Sigmoid colon (tissue), 7 donors: Measurements from ENCODE around the gene NHLH1. TPM values are rescaled to one million over a fixed set of nuclear protein-coding genes. Genes with fewer than 3 reads are reported as not detected.

Experiments
- DNase-seq: peaks from one replicate; pipeline ENCODE4 v3.0.0-alpha.2; 2019
- H3K27ac ChIP-seq, 4 donors: fragments of 200-600 bp; sonication (generic); one replicate each; pipeline ENCODE4 v1.5.1; 2016 to 2019; ENCODE audit warnings: mild to moderate bottlenecking in 1 of 4
- H3K27me3 ChIP-seq, 3 donors: fragments of 200-600 bp; sonication (generic); one replicate each; pipeline ENCODE4 v1.5.1; 2019; ENCODE audit warnings: mild to moderate bottlenecking in 1 of 3
- H3K36me3 ChIP-seq, 4 donors: fragments of 200-600 bp; sonication (generic); one replicate each; pipeline ENCODE4 v1.5.1; 2016 to 2019
- H3K4me1 ChIP-seq, 4 donors: fragments of 200-600 bp; sonication (generic); one replicate each; pipeline ENCODE4 v1.5.1; 2017 to 2019
- H3K4me3 ChIP-seq, 4 donors: fragments of 200-600 bp; sonication (generic); one replicate each; pipeline ENCODE4 v1.5.1; 2017 to 2019; ENCODE audit warnings: mild to moderate bottlenecking in 2 of 4, moderate library complexity in 1 of 4
- H3K9me3 ChIP-seq, 4 donors: fragments of 200-600 bp in 3 of 4; sonication (generic) in 3 of 4; one replicate each; pipeline versions ENCODE4 v1.5.1 to v1.6.1; 2013 to 2019
- EP300 ChIP-seq, 4 donors: sonication (generic); formaldehyde crosslinking; IDR thresholded peaks; one replicate each; pipeline ENCODE4 v1.6.1; 2017; ENCODE audit warnings: antibody characterized with exemption in 4 of 4
- POLR2A ChIP-seq, 2 donors: fragments of 450-650 bp; IDR thresholded peaks; one replicate each; pipeline ENCODE4 v1.6.1; 2016; ENCODE audit warnings: antibody characterized with exemption in 2 of 2, mild to moderate bottlenecking in 2 of 2, moderate library complexity in 2 of 2
- POLR2AphosphoS5 ChIP-seq, 4 donors: sonication (generic); formaldehyde crosslinking; IDR thresholded peaks; one replicate each; pipeline ENCODE4 v1.6.1; 2017; ENCODE audit warnings: antibody characterized with exemption in 4 of 4
- WGBS, 2 donors: extraction: QIAGEN DNeasy Blood & Tissue Kit; methylation state at CpG; one replicate each; pipeline ENCODE4 v1.1.7; 2013; 5-methylcytosine and 5-hydroxymethylcytosine counted together
- intact Hi-C: fragments of 100-400 bp; cut with DNase I; formaldehyde crosslinking; loops from one replicate; pipeline ENCODE4 v1.15.1; 2023
- polyA plus RNA-seq, 3 donors: library from polyadenylated mRNA; stranded (reverse); fragments of 200-250 nt; gene quantifications; one replicate each; pipeline ENCODE4 v1.2.3, GENCODE V29; 2013
- small RNA-seq, 3 donors: library from RNA; depleted of rRNA; stranded (forward); fragments of <200 nt; gene quantifications; one replicate each; pipeline ENCODE3, GENCODE V24; 2016
- total RNA-seq, 4 donors: library from RNA; depleted of rRNA; stranded (reverse); fragments of >200 nt; gene quantifications; one replicate each; pipeline ENCODE4 v1.1.0, GENCODE V29; 2016
- TF ChIP-seq, protein P1 (sequence below), 4 experiments: fragments of 450-650 bp in 3 of 4; fragments of 200-600 bp in 1 of 4; IDR thresholded peaks; one replicate each; pipeline ENCODE4 v1.5.1; 2016 to 2019; ENCODE audit warnings: antibody characterized with exemption in 4 of 4, mild to moderate bottlenecking in 3 of 4, moderate library complexity in 2 of 4
- donor health status: healthy with polysubstance abuse.
- donor health status: Bipolar disorder and iron deficiency.
- donor health status: healthy.

The NHLH1 gene
- total and polyA plus RNA-seq, 7 donors, result under 0.01 to 0.60 (median 0.12) TPM; not detected in 4

DNA sequence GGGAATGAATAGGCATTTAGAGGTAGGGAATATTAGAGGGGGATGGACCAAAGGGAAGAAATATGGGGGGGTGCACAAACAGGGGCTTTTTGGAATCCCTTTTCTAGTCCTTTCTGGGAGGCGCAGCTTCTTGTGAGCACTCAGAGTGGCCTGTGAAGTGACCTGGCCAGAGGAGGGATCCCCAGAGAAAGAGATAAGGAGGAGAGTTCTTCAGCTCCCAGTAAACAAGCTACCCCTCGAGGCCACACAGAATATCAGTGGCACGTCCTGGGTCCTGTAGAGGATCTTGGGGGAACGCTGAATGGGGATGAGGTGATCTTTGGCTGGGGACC lies 52.9 kb downstream of the NHLH1 start:
- TF ChIP-seq, protein P1, sequence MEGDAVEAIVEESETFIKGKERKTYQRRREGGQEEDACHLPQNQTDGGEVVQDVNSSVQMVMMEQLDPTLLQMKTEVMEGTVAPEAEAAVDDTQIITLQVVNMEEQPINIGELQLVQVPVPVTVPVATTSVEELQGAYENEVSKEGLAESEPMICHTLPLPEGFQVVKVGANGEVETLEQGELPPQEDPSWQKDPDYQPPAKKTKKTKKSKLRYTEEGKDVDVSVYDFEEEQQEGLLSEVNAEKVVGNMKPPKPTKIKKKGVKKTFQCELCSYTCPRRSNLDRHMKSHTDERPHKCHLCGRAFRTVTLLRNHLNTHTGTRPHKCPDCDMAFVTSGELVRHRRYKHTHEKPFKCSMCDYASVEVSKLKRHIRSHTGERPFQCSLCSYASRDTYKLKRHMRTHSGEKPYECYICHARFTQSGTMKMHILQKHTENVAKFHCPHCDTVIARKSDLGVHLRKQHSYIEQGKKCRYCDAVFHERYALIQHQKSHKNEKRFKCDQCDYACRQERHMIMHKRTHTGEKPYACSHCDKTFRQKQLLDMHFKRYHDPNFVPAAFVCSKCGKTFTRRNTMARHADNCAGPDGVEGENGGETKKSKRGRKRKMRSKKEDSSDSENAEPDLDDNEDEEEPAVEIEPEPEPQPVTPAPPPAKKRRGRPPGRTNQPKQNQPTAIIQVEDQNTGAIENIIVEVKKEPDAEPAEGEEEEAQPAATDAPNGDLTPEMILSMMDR (IDR thresholded peaks at IDR 0.05), result no peak
- TF ChIP-seq EP300 (IDR thresholded peaks at IDR 0.05) (no peak), POLR2A (IDR thresholded peaks at IDR 0.05) (no peak), POLR2AphosphoS5 (IDR thresholded peaks at IDR 0.05) (no peak)
- Histone ChIP-seq H3K27ac (no peak overlapping the region), H3K9me3 (no peaks in the 10 kb centered on the region), H3K4me3 (no peak overlapping the region), H3K36me3 (peaks cover 0 to 42% (median 6%) of the 10 kb centered on the region in 4 donors), H3K27me3 (no peaks in the 10 kb centered on the region), H3K4me1 (no peaks in the 10 kb centered on the region)
- no peak for DNase-seq
- WGBS, 2 donors, result 97% methylated on average over 4 of the region's 4 CpGs
- intact Hi-C loops, result no loop called here

DNA sequence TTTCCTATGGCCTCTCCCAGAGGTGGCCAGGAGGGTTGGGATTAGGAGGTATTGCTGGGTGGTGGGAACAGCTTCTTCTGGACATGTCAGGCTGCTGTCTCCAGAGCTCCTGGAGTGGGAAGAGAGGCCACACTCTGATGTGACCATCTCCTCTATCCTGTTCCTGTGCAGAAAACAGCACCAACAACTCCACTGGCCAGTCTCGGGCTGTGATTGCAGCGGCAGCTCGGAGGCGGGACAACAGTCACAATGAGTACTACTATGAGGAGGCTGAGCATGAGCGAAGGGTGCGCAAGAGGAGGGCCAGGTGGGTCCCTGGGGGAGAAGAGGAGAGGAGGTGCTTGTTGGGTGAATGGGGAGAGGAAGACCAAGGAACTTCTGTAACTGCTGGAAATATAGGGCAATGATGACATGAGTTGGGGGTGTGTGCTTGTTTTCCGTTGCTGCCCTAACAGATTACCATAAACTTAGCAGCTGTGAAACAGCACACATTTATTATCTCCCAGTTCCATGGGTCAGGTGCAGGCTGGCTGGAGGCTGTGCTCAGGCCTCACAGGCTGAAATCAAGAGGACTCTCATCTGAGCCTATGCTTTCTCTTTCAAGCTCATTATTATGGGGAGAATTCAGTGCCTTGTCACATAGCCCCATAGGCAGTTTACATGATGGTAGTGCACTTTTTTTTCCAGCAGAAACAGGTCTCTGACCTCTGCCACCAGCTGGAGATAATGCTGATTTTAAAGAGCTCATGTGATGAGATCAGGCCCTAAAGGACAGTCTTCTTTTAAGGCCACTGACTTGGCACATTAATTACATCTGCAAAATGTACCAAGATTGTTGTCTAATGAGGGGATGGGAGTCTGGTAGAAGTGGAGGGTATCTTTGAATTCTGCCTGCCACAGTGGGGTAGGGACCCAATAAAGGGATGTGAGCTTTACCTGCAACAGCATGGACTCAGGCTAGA lies 54.3 kb downstream of the NHLH1 start:
- H3K4me3 ChIP-seq, result no peak overlapping the region
- 85 to 88% methylated on average over 7 of the region's 7 CpGs for WGBS, 2 donors
- no peaks in the 10 kb centered on the region for H3K27me3 ChIP-seq
- no peak for DNase-seq
- H3K9me3 ChIP-seq, result no peaks in the 10 kb centered on the region
- H3K4me1 ChIP-seq, result no peaks in the 10 kb centered on the region
- no peak for TF ChIP-seq POLR2A (IDR thresholded peaks at IDR 0.05)
- TF ChIP-seq EP300 (IDR thresholded peaks at IDR 0.05), result no peak
- TF ChIP-seq, protein P1 (IDR thresholded peaks at IDR 0.05), result no peak
- no peak for TF ChIP-seq POLR2AphosphoS5 (IDR thresholded peaks at IDR 0.05)
- peaks cover 0 to 51% (median 7%) of the 10 kb centered on the region in 4 donors for H3K36me3 ChIP-seq
- no peak overlapping the region for H3K27ac ChIP-seq
- intact Hi-C loops, result no loop called here

DNA sequence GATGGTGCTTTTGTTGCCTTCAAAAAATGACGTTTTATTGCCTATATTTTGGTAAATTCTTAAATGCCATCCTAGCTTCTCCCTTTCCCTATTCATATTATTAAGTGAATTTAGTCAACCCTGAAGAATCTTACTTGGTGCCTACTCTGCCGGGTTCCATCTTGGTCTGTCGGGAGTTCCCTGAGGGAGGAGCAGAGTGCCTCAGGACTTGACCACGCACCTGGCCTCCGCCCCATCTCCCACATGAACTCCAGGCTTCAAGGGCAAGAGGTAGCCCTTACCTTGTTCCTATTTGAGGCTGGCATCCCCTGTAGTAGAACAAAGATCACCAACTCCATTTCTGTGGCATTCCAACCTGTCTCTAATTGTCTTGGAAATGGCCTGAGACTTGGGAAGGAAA lies 55.0 kb downstream of the NHLH1 start:
- Histone ChIP-seq H3K36me3 (peaks cover 0 to 54% (median 7%) of the 10 kb centered on the region in 4 donors), H3K4me1 (no peaks in the 10 kb centered on the region), H3K27ac (no peak overlapping the region), H3K4me3 (no peak overlapping the region), H3K9me3 (no peaks in the 10 kb centered on the region), H3K27me3 (no peaks in the 10 kb centered on the region)
- TF ChIP-seq EP300 (IDR thresholded peaks at IDR 0.05), result no peak
- TF ChIP-seq, protein P1 (IDR thresholded peaks at IDR 0.05), result no peak
- TF ChIP-seq POLR2AphosphoS5 (IDR thresholded peaks at IDR 0.05), result no peak
- TF ChIP-seq POLR2A (IDR thresholded peaks at IDR 0.05), result no peak
- DNase-seq, result no peak
- intact Hi-C loops, result no loop called here
- WGBS, 2 donors, result 90 to 93% methylated on average over 5 of the region's 5 CpGs

Small RNA genes lying within 50 kb of the gene (small RNA-seq; reads per million reads assigned to genes)
- gene RF00019 (0 reads per million in 3 donors), gene RNU4-42P (0 to 0.15 (median 0.06) reads per million in 3 donors)

Other genes starting within 250 kb of the NHLH1 start
- 1 to 10 TPM in 1 of 4 donors, under 1 TPM in 1, not detected in 2; 0.27 to 3.0 TPM for gene ATP1A4, start 215.5 kb upstream of the NHLH1 start, total RNA-seq
- gene ATP1A4, start 215.5 kb upstream of the NHLH1 start, polyA plus RNA-seq, result under 1 TPM in 1 of 3 donors, not detected in 2; 0.22 TPM
- gene CASQ1, start 176.5 kb upstream of the NHLH1 start, total RNA-seq, result 1 to 10 TPM in 3 of 4 donors, under 1 TPM in 1; 0.66 to 9.4 (median 2.4) TPM
- under 1 TPM in 2 of 3 donors, not detected in 1; 0.28 to 0.60 TPM for gene CASQ1, start 176.5 kb upstream of the NHLH1 start, polyA plus RNA-seq
- gene PEA15, start 161.7 kb upstream of the NHLH1 start, total RNA-seq, result 100 to 1,000 TPM in 1 of 4 donors, 10 to 100 TPM in 3; 65.7 to 126 (median 88.8) TPM
- gene PEA15, start 161.7 kb upstream of the NHLH1 start, polyA plus RNA-seq, result 100 to 1,000 TPM in 2 of 3 donors, 10 to 100 TPM in 1; 42.5 to 113 (median 109) TPM
- 100 to 1,000 TPM; 138 to 184 (median 147) TPM for gene DCAF8, start 104.5 kb upstream of the NHLH1 start, total RNA-seq
- gene DCAF8, start 104.5 kb upstream of the NHLH1 start, polyA plus RNA-seq, result 10 to 100 TPM; 28.2 to 76.1 (median 44.4) TPM
- gene PEX19, start 81.9 kb upstream of the NHLH1 start, total RNA-seq, result 10 to 100 TPM; 49.0 to 57.4 (median 53.0) TPM
- gene PEX19, start 81.9 kb upstream of the NHLH1 start, polyA plus RNA-seq, result 10 to 100 TPM; 25.6 to 42.0 (median 35.4) TPM
- gene COPA, start 23.8 kb upstream of the NHLH1 start, total RNA-seq, result 100 to 1,000 TPM in 1 of 4 donors, 10 to 100 TPM in 3; 93.8 to 117 (median 96.5) TPM
- gene COPA, start 23.8 kb upstream of the NHLH1 start, polyA plus RNA-seq, result 10 to 100 TPM; 62.5 to 76.0 (median 68.7) TPM
- gene NCSTN, start 23.7 kb upstream of the NHLH1 start, total RNA-seq, result 10 to 100 TPM; 30.3 to 46.7 (median 39.0) TPM
- gene NCSTN, start 23.7 kb upstream of the NHLH1 start, polyA plus RNA-seq, result 10 to 100 TPM; 12.0 to 55.6 (median 19.4) TPM
- gene VANGL2, start 33.5 kb downstream of the NHLH1 start, total RNA-seq, result 1 to 10 TPM; 3.2 to 6.6 (median 3.6) TPM
- gene VANGL2, start 33.5 kb downstream of the NHLH1 start, polyA plus RNA-seq, result 1 to 10 TPM; 1.8 to 3.5 (median 2.6) TPM
- 1 to 10 TPM in 2 of 4 donors, under 1 TPM in 1, not detected in 1; 0.41 to 1.2 (median 1.1) TPM for gene SLAMF6, start 156.2 kb downstream of the NHLH1 start, total RNA-seq
- 10 to 100 TPM in 1 of 3 donors, 1 to 10 TPM in 1, under 1 TPM in 1; 0.60 to 15.2 (median 1.4) TPM for gene SLAMF6, start 156.2 kb downstream of the NHLH1 start, polyA plus RNA-seq
- 1 to 10 TPM; 2.2 to 7.5 (median 3.3) TPM for gene CD84, start 212.4 kb downstream of the NHLH1 start, total RNA-seq
- 1 to 10 TPM in 2 of 3 donors, under 1 TPM in 1; 0.60 to 5.5 (median 3.2) TPM for gene CD84, start 212.4 kb downstream of the NHLH1 start, polyA plus RNA-seq